NCI-H526 treated with DMSO at 0.1 percent for 48 hours (cell line): Measurements from ENCODE around the gene CNTLN.
A peak's percentile ranks its signal among the peaks of the same experiment; 100 is the strongest.
"Not testable (repeated sequence)": the region's sequence is repeated elsewhere in the genome, so short reads cannot be mapped to it uniquely, and the experiment has no call there.

ENCODE experiments used
- DNase-seq: peaks from one replicate; lab custom pipeline; 2025; lab: John Stamatoyannopoulos, UW

CNTLN gene

GRCh38 chr9:17134396-17135294 lies at the start of gene CNTLN:
TSS of gene CNTLN (plus strand) at chr9:17135040. CDS start at chr9:17135066, 26 bp downstream.
- DNase-seq: peak; percentile 75

DNA sequence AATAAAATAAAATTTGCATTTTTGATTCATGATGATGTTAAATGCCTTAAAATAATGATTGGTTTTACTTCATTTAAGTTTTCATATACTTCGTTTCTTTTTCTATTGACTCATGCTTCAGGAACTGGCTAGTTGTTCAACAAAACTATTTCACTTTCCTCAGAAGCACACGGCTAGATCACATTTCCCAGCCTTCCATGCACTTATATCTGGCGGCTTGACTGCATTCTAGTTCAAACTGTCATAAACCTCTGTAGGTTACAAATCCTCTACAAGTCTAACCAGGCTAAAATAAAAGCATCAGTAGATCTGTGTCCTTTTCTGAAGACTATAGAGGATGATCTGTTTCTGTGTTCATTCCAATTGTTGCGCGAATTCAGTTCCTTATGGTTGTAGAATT lies 46.3 kb upstream of the CNTLN start:
- no peak for DNase-seq

DNA sequence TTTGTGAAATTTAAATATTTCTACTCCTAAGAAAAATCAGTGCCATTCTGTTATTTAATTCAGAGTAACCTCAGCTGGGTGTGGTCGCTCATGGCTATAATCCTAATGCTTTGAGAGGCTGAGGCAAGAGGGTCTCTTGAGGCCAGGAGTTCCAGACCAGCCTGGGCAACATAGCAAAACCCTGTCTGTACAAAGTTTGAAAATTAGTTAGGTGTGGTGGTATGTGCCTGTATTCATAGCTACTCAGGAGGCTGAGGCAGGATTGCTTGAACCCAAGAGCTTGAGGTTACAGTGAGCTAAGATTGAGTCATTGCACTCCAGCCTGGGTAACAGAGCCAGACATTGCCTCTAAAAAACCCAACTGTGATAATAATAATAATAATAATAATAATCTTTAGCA lies 44.8 kb upstream of the CNTLN start:
- DNase-seq: no peak

- DNase-seq: peak; percentile 36
Observed at GRCh38 chr9:17116400-17116837, 18.4 kb upstream of the CNTLN start.

GRCh38 chr9:17117372-17117771 lies 17.5 kb upstream of the CNTLN start:
- DNase-seq: no peak

GRCh38 chr9:17120203-17120602 lies 14.6 kb upstream of the CNTLN start:
- DNase-seq: no peak

DNA sequence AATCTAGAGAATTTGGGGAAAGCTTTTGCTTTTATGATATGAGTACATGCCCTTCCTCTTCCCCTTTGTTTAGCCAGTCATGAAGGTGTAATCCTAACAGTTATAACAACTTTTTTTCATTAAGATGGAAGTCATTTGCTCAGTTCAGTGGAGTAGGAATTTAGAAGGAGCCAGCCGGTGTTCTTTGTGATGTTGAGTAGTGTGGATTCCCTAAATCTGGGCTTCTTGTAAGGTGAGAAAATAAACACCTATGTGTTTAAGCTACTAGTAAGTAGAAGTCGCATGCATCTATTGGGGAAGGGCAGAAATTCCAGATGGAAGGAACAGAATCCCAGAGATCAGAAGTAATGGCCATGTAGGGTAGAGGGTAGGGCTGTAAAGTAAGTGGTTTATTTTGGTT lies 13.6 kb upstream of the CNTLN start:
- no peak for DNase-seq

GRCh38 chr9:17130291-17130690 lies 4.5 kb upstream of the CNTLN start:
- no peak for DNase-seq

- DNase-seq: no peak
Observed at GRCh38 chr9:17130725-17131124, 4.1 kb upstream of the CNTLN start.

- DNase-seq: no peak
Observed at GRCh38 chr9:17131494-17131893, 3.3 kb upstream of the CNTLN start.

DNA sequence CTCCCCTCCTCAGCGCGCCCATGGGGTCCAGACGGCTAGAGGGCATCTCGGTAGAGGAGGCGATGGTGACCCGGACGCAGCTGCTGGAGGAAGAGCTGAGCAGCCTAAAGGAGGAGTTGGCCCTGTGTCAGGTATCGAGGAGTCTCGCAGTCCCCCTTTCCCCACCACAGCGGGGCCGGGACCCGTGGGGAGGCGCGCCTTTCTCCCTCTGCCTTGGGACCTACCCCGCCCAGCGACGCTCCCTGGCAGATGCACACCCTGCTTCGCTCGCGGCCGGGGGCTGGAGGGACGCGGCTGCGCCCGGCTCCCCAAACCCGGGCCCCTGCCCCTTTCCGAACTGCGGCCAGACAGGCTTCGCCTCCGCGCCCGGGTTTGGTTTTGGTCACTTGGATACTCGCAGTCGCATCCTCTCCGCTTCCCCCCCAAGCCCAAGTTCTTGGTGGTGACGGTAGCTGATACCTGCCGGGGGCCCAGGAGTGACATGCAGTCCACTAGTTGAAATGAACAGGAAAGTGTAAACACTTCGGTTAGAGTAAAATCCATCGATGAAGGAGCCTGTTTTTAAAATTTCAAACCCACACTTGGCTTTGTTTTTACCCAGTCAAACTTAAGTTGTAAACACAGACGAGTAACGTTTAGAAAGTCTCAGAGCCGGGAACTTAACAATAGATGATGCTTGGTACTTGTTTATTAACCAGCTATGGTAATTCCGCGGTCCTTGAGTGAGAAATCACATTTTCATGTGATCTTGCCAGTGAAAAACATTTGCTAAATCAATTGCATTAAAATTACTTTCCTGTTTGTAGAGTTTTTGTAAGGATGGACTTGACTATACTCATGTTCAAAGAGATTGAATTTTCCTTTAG lies 688 bp downstream of the CNTLN start:
- peak; percentile 35 for DNase-seq

GRCh38 chr9:17137566-17137965 lies 2.7 kb downstream of the CNTLN start:
- DNase-seq: no peak

DNA sequence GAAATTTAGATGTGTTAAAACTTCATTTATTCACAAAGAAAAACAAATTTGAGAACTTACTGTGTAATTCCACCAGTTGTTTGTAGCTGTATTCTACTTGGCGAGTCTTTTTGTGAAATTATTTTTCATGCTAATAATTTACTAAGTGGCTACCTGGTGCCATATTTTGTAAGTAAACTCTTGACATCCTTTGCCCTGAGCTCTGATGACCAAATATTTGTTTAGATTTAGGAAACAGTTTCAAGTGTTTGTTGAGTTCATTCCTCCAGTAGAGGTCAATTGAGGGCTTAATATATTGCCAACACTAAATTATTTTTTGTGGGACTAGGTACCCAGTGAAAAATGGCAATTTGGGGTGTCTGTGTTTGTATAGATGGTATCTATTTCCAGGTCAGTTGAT lies 3.7 kb downstream of the CNTLN start:
- DNase-seq: no peak

- DNase-seq: no peak
Observed at GRCh38 chr9:17140418-17140817, 5.6 kb downstream of the CNTLN start.

DNA sequence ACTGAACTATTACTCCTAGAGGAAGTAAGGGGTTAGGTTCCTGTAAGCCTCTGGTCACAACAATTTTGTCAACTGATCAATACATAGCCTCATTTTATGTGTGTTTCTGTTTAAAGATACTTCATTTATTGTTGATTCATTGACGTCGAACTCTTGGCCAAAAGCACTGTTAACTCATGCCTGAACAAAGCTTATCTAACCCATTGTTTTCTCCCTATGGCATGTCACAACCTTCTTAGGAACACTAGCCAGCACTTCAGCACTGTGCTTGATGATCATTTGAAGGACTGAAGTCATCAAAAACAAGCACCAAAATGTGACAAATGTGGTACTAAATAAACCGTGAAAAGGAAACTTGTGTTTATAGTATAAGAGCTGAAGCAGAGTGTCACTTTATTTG lies 13.5 kb downstream of the CNTLN start:
- DNase-seq: no peak

DNA sequence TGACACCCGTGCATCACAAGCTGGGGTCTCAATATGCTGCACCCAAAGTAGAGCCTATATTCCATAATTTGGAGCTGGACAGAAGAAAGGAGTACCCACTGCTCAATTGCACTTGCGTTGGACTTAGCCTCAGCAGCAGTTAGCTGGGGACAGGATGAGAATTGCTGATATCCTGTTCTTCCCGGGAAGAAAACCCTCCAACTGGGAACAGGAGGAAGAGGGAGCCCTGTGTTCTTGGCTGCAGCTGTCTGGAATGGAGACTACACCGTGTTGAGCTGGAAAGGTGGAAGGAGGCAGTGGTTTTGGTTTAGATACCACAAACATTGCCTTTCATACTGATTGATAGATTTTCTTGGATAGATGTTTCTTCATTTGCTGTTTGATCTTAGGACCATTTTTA lies 24.6 kb downstream of the CNTLN start:
- no peak for DNase-seq

DNA sequence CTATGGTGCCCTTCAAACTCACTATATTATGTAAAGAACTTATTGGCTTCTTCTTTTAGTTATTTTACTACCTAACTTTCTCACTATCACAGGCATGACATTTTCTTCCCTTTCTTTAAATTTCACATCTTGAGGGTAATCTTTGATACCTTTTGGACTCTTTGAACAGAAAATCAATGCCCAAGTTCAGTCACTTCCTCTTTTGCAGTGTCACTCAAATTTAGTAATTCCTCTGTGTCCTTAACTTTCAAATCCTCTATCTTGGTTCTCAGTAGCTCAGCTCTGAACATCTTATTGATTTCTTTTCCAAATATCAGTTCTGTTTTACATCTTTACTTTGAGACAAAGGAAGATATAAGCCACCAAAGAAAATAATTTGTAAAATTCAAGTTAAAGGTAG lies 25.5 kb downstream of the CNTLN start:
- no peak for DNase-seq

GRCh38 chr9:17165764-17166163 lies 30.9 kb downstream of the CNTLN start:
- no peak for DNase-seq

GRCh38 chr9:17166346-17166745 lies 31.5 kb downstream of the CNTLN start:
- no peak for DNase-seq

DNA sequence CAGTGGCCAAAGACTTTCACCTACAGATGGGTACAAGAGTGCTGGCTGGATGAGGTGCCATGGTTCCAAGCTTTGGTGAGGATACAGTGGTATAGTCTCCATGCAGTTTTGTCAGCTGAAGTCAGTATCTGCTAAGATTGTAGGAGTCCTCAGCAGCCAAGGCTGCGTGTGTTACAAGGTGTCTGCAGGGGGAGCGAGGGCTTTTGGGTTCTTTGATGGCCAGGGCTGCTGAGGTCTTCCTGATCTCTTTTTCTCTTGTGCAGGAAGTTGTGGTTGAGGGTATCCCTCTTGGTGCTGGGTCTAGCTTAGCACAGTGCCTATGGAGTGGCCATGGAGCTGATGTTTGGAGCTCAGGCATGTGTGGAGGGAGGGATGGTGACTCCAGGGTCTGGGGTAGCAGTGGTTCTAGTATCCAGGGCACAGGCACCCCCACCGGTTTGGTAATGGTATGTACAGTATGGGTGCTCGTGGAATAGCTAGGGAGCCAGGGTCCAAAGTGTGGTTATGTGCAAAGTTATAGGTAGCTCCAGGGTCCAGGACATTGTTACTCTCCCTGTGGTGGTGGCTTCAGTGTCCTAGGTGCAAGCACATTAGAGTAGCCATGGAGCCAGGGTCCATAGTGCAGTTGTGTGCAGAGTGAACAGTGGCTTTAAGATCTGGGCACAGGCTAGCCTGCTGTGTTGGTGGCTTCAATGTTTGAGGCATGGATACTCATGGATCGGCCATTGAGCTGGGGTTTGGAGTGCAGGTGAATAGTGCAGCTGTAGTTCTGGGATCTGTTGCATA lies 36.7 kb downstream of the CNTLN start:
- no peak for DNase-seq

GRCh38 chr9:17177496-17177895 lies 42.7 kb downstream of the CNTLN start:
- DNase-seq: not testable (repeated sequence)

DNA sequence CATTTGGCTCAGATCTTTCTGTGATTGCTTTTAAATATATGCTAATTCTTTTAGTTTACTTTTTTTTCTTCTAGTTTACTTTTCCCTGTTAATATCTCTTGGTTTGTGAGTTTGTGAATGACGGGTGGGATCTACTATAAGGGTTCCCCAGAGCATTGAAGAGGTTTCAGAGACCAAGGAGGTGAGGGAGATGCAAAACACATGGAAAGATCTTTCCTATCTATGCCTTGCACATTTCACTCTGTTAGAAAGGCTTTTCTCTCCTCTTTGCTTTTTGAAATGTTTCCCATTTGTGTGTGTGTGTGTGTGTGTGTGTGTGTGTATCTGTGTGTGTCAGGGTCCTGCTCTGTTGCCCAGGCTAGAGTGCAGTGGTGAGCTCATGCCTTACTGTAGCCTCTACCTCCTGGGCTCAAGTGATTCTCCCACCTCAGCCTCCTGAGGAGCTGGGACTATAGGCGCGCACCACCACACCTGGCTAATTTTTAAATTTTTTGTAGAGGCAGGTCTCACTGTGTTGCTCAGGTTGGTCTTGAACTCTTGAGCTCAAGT lies 50.7 kb downstream of the CNTLN start:
- no peak for DNase-seq
